Bone marrow (tissue), 2 donors: ENCODE data around the gene GGNBP2.
"Not testable (repeated sequence)": the region's sequence is repeated elsewhere in the genome, so short reads cannot be mapped to it uniquely, and the experiment has no call there.

Experiments used
- DNase-seq, 2 donors: peaks; one replicate each; lab custom pipeline; 2025; lab: John Stamatoyannopoulos, UW

GGNBP2 gene, protein sequence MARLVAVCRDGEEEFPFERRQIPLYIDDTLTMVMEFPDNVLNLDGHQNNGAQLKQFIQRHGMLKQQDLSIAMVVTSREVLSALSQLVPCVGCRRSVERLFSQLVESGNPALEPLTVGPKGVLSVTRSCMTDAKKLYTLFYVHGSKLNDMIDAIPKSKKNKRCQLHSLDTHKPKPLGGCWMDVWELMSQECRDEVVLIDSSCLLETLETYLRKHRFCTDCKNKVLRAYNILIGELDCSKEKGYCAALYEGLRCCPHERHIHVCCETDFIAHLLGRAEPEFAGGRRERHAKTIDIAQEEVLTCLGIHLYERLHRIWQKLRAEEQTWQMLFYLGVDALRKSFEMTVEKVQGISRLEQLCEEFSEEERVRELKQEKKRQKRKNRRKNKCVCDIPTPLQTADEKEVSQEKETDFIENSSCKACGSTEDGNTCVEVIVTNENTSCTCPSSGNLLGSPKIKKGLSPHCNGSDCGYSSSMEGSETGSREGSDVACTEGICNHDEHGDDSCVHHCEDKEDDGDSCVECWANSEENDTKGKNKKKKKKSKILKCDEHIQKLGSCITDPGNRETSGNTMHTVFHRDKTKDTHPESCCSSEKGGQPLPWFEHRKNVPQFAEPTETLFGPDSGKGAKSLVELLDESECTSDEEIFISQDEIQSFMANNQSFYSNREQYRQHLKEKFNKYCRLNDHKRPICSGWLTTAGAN

GRCh38 chr17:36544307-36545076 is at the start of gene GGNBP2:
TSS of gene GGNBP2 (plus strand) at chr17:36544919. CDS start at chr17:36545725, 806 bp downstream.
- peak; percentile 84 to 97 for DNase-seq

- no peak for DNase-seq
These were observed 49.6 kb upstream of the GGNBP2 start for GRCh38 chr17:36495076-36495578.

DNA sequence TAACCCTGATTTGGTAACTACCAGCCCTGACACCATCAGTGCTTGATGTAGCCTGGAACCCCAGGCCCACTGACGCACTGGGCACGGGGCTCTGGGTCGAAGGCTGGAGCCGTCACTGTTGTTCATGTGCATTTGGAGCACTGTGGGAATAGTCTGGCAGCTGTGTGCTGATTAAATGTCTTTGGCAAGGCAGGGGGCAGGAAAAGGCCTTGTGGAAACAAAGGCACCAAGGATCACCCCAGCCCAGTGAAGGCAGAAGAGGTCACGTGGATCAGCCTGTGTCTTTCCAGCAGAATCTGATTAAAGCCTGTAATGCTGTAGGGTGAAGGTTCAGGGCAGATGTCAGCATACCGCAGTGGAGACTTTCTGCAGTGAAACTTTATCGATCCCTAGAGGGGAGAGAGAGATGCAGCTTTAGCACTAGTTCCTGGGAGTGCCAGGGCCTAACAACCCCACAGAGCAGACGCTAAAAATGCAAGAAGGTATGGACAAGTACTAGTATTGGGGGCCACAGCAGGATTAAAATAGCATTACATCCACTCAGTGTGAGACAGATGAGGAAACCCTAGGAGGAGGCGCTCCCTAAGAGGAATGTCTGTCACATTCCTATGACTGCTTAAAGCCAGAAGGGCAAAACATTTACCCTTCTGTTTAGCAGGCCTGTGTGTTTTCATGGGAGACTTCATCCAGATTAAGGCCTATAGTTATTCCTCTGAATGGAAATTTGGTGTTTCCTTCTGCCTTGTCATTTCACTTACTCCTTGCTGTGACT is 48.5 kb upstream of the GGNBP2 start:
- no peak for DNase-seq

GRCh38 chr17:36498155-36498554 is 46.6 kb upstream of the GGNBP2 start:
- no peak for DNase-seq

- no peak for DNase-seq
These were observed 46.0 kb upstream of the GGNBP2 start for GRCh38 chr17:36498560-36499300.

- no peak for DNase-seq
These were observed 43.9 kb upstream of the GGNBP2 start for GRCh38 chr17:36500745-36501225.

GRCh38 chr17:36501351-36501750 is 43.4 kb upstream of the GGNBP2 start:
- no peak for DNase-seq

DNA sequence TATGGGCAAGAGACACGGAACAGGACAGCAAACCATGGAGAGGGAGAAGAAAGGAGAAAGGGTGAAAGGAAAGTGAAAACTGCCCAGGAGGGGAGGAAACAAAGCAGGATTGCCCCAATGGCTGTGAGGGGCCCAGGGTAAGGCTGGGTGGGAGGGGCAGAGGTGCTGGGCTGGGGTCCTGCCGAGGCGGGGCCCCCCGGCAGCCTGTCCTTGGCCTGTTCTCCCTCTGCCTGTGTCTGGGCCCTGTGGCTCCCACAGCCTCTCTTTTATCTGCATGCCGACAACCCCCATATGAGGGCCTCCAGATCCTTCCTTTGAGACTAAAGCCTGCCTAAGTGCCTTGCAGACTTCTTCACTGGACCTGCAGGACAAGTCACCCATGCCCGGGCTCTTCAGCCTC is 42.8 kb upstream of the GGNBP2 start:
- DNase-seq: no peak

- DNase-seq: no peak
These were observed 41.1 kb upstream of the GGNBP2 start for GRCh38 chr17:36503456-36504155.

GRCh38 chr17:36504156-36504545 is 40.6 kb upstream of the GGNBP2 start:
- DNase-seq: no peak

DNA sequence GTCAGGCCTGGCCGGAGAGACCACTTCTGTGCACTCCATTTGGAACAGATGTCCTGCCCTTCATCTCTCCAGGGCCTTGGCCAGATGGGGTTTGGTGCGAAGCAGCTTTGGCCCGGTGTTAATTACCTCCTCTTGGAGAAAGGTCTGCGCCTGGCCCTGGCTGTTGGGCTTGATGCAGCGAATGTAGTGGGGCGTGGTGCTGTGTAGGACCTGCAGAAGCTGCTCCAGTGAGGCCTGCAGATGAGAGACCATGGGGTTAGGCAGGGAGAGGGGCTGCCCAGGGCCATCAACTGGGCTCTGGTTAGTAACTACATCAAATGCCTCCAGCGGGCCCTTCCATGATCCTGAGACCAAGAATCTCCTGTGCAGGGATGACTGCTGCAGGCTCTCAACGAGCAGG is 39.5 kb upstream of the GGNBP2 start:
- no peak for DNase-seq

GRCh38 chr17:36506249-36506826 is 38.4 kb upstream of the GGNBP2 start:
- DNase-seq: no peak

- no peak for DNase-seq
These were observed 37.9 kb upstream of the GGNBP2 start for GRCh38 chr17:36506831-36507230.

DNA sequence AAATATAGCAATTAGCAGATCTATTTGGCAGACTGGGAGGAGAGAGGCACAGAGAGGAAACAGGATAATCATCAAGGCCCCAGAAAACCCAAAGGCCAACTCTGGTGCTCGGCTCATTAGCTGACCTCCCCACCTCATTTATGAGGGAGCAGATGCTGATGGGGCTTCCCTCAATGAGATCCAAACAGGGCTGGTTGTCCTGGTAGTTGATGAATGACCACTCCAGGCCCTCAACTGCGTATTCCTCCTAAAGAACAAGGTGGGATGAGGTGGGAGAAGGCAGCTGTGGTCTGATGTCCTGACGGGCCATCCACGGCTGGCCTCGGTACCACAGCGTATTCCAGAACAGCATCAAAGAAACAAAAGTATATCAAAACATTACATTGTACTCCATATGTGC is 37.5 kb upstream of the GGNBP2 start:
- DNase-seq: no peak

DNA sequence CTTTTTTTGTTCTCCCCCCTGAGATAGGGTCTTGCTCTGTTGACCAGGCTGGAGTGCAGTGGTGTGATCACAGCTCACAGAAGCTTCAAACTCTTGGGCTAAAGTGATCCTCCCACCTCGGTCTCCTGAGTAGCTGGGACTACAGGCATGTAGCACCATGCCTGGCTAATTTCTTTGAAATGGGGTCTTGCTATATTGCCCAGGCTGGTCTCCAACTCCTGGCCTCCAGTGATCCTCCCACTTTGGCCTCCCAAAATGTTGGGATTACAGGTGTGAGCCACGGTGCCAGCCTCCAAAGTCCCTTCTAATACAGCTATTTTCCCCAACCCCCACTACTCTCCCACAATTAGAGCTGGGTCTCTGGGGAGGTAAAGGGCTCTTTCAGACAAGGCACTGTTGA is 36.3 kb upstream of the GGNBP2 start:
- not testable (repeated sequence) for DNase-seq

- DNase-seq: no peak
These were observed 35.3 kb upstream of the GGNBP2 start for GRCh38 chr17:36509272-36509985.

DNA sequence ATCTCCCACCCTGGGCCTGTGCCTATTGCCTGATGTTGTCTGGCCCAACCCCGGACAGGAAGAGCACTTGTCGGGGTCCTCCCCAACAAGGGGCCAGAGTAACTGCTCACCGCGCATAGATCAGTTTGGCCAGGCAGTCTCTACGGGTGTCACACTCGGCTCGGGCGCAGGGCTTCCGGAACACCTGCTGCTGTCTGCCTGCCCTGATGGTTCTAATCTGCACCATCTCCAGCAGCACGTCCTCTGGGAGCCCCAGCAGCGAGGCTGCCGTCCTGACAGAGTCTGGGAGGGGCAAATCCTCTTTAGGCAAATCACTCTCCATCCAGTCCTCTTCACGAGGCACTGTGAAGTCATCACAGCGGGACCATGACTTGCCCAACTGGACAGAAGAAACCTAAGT is 34.1 kb upstream of the GGNBP2 start:
- DNase-seq: no peak

DNA sequence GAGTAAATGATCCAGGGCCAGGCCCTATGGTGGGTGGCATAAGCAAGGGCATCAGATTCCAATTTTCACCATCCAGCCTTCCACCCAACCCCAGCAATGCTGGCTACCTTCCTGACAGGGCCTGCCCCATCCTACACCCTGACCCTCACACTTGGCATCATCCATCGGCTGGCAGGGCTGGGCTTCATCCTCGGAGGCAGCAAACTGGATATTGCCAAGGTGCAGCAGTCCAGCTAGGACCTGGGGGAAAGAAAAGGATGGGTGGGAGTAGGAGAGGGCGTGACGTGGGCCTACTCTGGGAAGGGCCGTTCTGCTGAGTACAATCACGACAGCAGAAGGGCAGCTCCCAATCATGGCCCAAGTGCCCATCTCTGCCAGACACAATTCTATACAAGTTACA is 33.5 kb upstream of the GGNBP2 start:
- no peak for DNase-seq

GRCh38 chr17:36512641-36513040 is 32.1 kb upstream of the GGNBP2 start:
- DNase-seq: no peak
